Effector memory CD4-positive, alpha-beta T cell (primary cell): ENCODE results near the gene CS.
"Not testable (repeated sequence)": the region's sequence is repeated elsewhere in the genome, so short reads cannot be mapped to it uniquely, and the experiment has no call there.

Experiments
- DNase-seq, 3 donors: peaks; one replicate each; pipeline ENCODE4 v3.0.0-alpha.2; 2020
- H3K27ac ChIP-seq: 2 replicates; pipeline ENCODE4 v1.7.0; 2013; ENCODE audit warnings: mild to moderate bottlenecking, low read length, moderate library complexity; ENCODE audit not compliant: insufficient read depth, poor library complexity, severe bottlenecking
- H3K27me3 ChIP-seq: replicated peaks from 2 replicates; pipeline ENCODE4 v1.7.0; 2013; ENCODE audit warnings: mild to moderate bottlenecking, low read length; ENCODE audit not compliant: insufficient read depth, control insufficient read depth, poor library complexity, severe bottlenecking
- H3K36me3 ChIP-seq: 2 replicates; pipeline ENCODE4 v1.7.0; 2013; ENCODE audit warnings: mild to moderate bottlenecking, low read length, moderate library complexity; ENCODE audit not compliant: control insufficient read depth, insufficient read depth
- H3K4me1 ChIP-seq: 2 replicates; pipeline ENCODE4 v1.7.0; 2013; ENCODE audit warnings: low read length, mild to moderate bottlenecking; ENCODE audit not compliant: control insufficient read depth, insufficient read depth, poor library complexity, severe bottlenecking
- H3K4me3 ChIP-seq: 2 replicates; pipeline ENCODE4 v1.7.0; 2013; ENCODE audit warnings: low read length, low read depth, mild to moderate bottlenecking; ENCODE audit not compliant: insufficient read depth, poor library complexity, severe bottlenecking
- H3K9me3 ChIP-seq: 2 replicates; pipeline ENCODE4 v1.7.0; 2013; ENCODE audit warnings: mild to moderate bottlenecking, low read length, moderate library complexity; ENCODE audit not compliant: control insufficient read depth

The CS gene

GRCh38 chr12:56286044-56286830 is 13.9 kb downstream of the CS start:
- Histone ChIP-seq H3K4me1 (peaks cover 4% of the 10 kb centered on the region), H3K27me3 (no peaks in the 10 kb centered on the region), H3K27ac (no peak overlapping the region), H3K4me3 (no peak overlapping the region), H3K36me3 (peaks cover 50% of the 10 kb centered on the region), H3K9me3 (no peaks in the 10 kb centered on the region)
- DNase-seq: no peak

GRCh38 chr12:56284263-56284662 is 15.9 kb downstream of the CS start:
- H3K9me3 ChIP-seq, H3K4me1 ChIP-seq, H3K27me3 ChIP-seq, H3K27ac ChIP-seq, DNase-seq, H3K4me3 ChIP-seq: not testable (repeated sequence)
- H3K36me3 ChIP-seq: peaks cover 47% of the 10 kb centered on the region

- Histone ChIP-seq H3K27ac (no peak overlapping the region), H3K4me3 (no peak overlapping the region), H3K36me3 (peaks cover 63% of the 10 kb centered on the region), H3K9me3 (no peaks in the 10 kb centered on the region), H3K27me3 (no peaks in the 10 kb centered on the region), H3K4me1 (no peaks in the 10 kb centered on the region)
- DNase-seq: no peak
These were observed 17.6 kb downstream of the CS start for GRCh38 chr12:56282579-56282978.

- H3K36me3 ChIP-seq: peaks cover 65% of the 10 kb centered on the region
- no peaks in the 10 kb centered on the region for H3K4me1 ChIP-seq
- no peak for DNase-seq
- no peak overlapping the region for H3K27ac ChIP-seq
- H3K9me3 ChIP-seq: no peaks in the 10 kb centered on the region
- H3K27me3 ChIP-seq: no peaks in the 10 kb centered on the region
- H3K4me3 ChIP-seq: no peak overlapping the region
These were observed 18.1 kb downstream of the CS start for GRCh38 chr12:56282030-56282429.

- no peak overlapping the region for H3K4me3 ChIP-seq
- no peak for DNase-seq
- no peaks in the 10 kb centered on the region for H3K9me3 ChIP-seq
- peaks cover 64% of the 10 kb centered on the region for H3K36me3 ChIP-seq
- no peaks in the 10 kb centered on the region for H3K4me1 ChIP-seq
- no peaks in the 10 kb centered on the region for H3K27me3 ChIP-seq
- no peak overlapping the region for H3K27ac ChIP-seq
These were observed 19.3 kb downstream of the CS start for GRCh38 chr12:56280849-56281248.

GRCh38 chr12:56278905-56279304 is 21.2 kb downstream of the CS start:
- no peak for DNase-seq
- no peak overlapping the region for H3K4me3 ChIP-seq
- no peaks in the 10 kb centered on the region for H3K27me3 ChIP-seq
- peaks cover 72% of the 10 kb centered on the region for H3K36me3 ChIP-seq
- no peaks in the 10 kb centered on the region for H3K4me1 ChIP-seq
- no peak overlapping the region for H3K27ac ChIP-seq
- no peaks in the 10 kb centered on the region for H3K9me3 ChIP-seq

- Histone ChIP-seq H3K36me3 (peaks cover 56% of the 10 kb centered on the region), H3K9me3 (no peaks in the 10 kb centered on the region), H3K27me3 (no peaks in the 10 kb centered on the region)
These were observed 25.8 kb downstream of the CS start for GRCh38 chr12:56274299-56274698.

GRCh38 chr12:56272468-56272867 is 27.7 kb downstream of the CS start:
- not testable (repeated sequence) for H3K4me3 ChIP-seq, DNase-seq, H3K9me3 ChIP-seq, H3K27me3 ChIP-seq, H3K4me1 ChIP-seq, H3K27ac ChIP-seq
- H3K36me3 ChIP-seq: peaks cover 38% of the 10 kb centered on the region

More at GRCh38 chr12:56274299-56274698, 25.8 kb downstream of the CS start:
- DNase-seq: no peak
- Histone ChIP-seq H3K4me3 (no peak overlapping the region), H3K4me1 (no peaks in the 10 kb centered on the region), H3K27ac (no peak overlapping the region)

GRCh38 chr12:56271031-56271430 is 29.1 kb downstream of the CS start:
- Histone ChIP-seq H3K27ac (no peak overlapping the region), H3K4me1 (peaks cover 10% of the 10 kb centered on the region), H3K36me3 (peaks cover 34% of the 10 kb centered on the region), H3K9me3 (no peaks in the 10 kb centered on the region), H3K4me3 (no peak overlapping the region), H3K27me3 (no peaks in the 10 kb centered on the region)
- no peak for DNase-seq

GRCh38 chr12:56267443-56268071 is 32.6 kb downstream of the CS start:
- Histone ChIP-seq H3K27ac (peak overlapping the region; percentile 96), H3K4me1 (peaks cover 10% of the 10 kb centered on the region), H3K36me3 (peaks cover 6% of the 10 kb centered on the region), H3K9me3 (no peaks in the 10 kb centered on the region), H3K4me3 (peak overlapping the region; percentile 92), H3K27me3 (no peaks in the 10 kb centered on the region)
- no peak for DNase-seq
